GM12801 (cell line): Measurements from ENCODE around the gene AQP12A.

Experiments
- TF ChIP-seq, protein P1 (sequence below): IDR thresholded peaks from one replicate; pipeline ENCODE4 v1.5.1; 2011; ENCODE audit warnings: control low read depth; ENCODE audit not compliant: insufficient read length; ENCODE audit errors: extremely low read depth

AQP12A gene

DNA sequence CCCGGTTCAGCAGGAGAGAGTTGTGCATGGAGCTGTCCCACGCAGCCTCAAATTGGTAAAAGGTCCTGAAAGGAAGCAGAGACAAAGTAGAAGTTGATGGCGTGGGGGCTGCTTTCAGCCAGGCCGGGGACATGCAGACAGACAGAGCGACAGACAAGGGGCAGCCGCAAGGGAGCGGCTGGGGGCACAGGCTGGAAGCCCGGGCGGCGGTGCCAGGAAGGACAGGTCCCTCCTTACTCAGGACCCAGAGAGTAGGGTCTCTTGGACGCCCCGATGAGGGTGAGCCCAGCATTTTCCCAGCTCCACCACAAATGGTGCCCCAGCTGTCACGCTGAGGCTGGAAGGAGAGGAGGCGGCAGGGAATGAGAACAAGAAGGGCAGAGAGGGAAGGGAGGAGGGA lies 35.2 kb downstream of the AQP12A start:
- TF ChIP-seq, protein P1, sequence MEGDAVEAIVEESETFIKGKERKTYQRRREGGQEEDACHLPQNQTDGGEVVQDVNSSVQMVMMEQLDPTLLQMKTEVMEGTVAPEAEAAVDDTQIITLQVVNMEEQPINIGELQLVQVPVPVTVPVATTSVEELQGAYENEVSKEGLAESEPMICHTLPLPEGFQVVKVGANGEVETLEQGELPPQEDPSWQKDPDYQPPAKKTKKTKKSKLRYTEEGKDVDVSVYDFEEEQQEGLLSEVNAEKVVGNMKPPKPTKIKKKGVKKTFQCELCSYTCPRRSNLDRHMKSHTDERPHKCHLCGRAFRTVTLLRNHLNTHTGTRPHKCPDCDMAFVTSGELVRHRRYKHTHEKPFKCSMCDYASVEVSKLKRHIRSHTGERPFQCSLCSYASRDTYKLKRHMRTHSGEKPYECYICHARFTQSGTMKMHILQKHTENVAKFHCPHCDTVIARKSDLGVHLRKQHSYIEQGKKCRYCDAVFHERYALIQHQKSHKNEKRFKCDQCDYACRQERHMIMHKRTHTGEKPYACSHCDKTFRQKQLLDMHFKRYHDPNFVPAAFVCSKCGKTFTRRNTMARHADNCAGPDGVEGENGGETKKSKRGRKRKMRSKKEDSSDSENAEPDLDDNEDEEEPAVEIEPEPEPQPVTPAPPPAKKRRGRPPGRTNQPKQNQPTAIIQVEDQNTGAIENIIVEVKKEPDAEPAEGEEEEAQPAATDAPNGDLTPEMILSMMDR, result no peak

DNA sequence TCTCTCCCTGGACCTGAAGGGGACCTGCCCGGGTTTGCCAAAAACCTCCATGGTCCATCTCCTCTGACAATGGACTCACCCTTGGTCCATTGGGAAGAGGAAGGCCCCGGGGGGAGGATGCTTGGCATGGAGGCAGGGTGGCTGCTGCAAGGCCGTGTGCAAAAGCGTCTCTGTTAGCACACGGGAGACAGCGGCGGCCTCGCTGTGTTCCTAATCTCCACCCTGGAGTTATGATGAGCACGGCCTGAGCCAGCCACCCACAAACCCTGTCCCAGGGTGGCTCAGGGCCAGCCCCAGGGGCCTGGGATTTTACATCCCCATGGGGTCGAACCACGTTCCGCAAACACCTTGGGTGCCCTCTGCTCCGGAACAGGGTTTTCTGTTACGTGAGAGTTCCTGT lies 35.8 kb downstream of the AQP12A start:
- TF ChIP-seq, protein P1, result no peak

DNA sequence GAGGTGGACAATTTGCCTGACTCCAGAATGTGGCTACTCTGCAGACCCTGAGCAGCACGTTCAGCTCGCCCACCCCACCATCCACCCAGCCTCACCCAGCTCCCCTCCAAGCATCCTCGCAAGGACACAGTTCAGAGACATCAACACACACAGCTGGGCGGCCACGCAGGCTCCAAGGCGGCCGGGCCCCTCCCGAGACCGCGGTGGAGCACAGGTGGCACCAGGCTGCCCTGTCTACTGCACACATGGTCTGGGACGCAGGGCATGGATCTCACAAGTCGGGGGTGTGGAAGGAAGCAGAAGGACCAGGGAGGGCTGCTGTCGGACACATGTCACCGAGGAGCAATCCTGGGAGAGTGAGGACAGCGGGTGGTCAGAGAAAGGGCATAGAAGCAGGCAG lies 36.2 kb downstream of the AQP12A start:
- TF ChIP-seq, protein P1, result no peak

DNA sequence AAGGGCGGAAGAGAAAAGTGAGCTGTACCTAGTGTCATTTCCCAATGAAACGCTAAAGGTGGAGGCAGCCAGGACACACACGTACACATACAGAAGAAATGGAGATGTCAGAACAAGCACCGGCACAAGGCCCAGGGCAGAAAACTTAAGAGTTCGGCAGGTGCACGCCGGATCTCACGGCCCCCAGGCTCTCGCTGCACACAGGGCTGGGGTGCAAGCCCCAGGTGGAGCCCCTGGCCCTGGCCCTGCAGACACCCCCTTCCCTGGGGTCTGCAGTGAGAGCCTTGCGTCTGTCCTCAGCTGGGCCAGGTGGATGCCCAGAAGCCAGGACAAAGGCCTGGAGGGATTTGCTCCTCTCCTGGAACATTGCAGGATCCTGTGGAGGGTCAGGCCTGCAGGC lies 36.7 kb downstream of the AQP12A start:
- TF ChIP-seq, protein P1, result no peak

DNA sequence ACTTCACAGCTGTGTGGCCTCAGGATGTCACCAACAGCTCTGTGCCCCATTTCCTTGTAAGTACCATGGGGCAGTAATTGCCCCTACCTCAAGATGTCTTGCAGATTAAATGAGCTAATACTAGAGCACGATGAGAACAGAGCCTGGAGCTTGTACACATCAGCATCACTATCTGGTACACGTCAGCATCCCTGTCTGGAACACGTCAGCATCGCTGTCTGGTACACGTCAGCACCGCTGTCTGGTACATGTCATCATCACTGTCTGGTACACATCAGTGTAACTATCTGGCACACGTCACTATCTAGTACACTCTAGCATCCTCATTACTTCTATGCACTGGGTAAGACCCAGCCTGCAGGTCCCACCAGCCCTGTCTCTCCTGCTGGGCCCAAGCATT lies 37.2 kb downstream of the AQP12A start:
- TF ChIP-seq, protein P1, result no peak

DNA sequence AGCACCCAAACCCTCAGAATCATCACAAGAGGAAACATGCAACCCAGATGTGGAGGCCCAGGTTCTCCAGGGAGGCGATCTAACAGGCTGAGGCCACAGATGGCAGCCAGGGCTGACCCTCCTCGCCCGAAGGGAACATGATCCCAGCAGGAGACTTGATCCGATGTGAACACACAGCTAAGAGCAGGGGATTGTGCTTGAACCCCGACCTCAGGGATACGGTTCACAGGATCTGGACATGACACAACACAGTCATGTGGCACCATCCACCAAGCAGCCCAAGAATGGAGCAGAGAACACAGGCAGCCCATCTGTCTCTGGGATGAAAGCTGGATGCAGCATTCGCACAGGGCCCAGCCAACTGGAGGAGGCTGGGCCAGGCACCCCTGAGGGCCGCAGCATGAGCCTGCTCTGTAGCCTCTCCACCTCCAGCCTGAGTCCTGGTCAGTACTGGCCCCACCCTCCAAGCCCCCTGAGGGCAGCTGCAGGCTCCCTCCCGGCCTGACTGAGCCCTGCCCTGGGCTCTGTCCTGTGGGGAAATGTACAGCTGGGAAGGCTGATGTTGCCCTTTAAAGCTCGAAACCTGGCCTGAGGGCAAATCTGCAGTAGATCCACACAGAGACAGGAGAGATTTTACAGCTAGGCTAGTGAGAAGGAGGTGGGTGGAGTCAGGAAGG lies 39.0 kb downstream of the AQP12A start:
- TF ChIP-seq, protein P1, result no peak

DNA sequence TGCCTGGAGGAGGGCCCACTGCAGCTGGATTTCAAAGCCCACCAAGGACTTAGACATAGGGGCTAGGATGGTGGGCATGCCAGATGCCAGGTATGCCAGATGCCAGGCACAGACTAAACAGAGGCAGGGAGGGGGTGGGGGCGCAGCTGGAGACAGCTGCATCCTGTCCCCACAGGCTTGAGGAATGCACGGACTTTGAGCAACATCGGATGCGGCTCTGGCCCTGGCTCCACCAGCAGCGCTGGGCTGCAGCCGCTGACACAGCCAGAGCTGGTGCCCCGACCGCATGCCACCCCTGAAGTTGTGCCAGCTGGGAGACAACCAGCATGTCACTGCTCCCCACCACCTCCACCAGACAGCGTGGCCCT lies 39.5 kb downstream of the AQP12A start:
- TF ChIP-seq, protein P1, result no peak

DNA sequence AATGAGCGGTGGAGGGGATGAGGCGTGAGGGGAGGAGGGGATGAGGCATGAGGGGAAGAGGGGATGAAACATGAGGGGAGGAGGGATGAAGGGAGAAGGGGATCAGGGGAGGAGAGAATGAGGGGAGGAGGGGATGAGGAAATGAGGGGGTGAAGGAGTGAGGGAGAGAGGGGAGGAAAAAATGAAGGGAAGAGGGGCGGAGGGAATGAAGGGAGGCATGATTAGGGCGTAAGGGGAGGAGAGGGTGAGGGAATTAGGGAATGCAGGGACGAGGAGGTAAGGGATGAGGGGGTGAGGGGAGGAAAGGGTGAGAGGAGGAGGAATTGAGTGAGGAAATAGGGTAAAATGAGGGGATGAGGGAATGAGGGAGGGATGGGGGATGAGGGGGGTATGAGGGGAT lies 40.5 kb downstream of the AQP12A start:
- TF ChIP-seq, protein P1, result no peak
